Gastroesophageal sphincter (tissue), 3 donors: ENCODE results near the gene OR4D5.

Source experiments
- CTCF ChIP-seq, 4 experiments: fragments of 200-600 bp in 2 of 4; fragments of 450-650 bp in 2 of 4; sonication (generic) in 1 of 4; IDR thresholded peaks; one replicate each; pipeline ENCODE4 v1.5.1; 2017 to 2019; ENCODE audit warnings: antibody characterized with exemption in 4 of 4, mild to moderate bottlenecking in 2 of 4, moderate library complexity in 2 of 4
- EP300 ChIP-seq: sonication (generic); formaldehyde crosslinking; IDR thresholded peaks from one replicate; pipeline ENCODE4 v1.6.1; 2017; ENCODE audit warnings: antibody characterized with exemption, mild to moderate bottlenecking
- POLR2A ChIP-seq, 2 donors: fragments of 450-650 bp; IDR thresholded peaks; one replicate each; pipeline ENCODE4 v1.6.1; 2017; ENCODE audit warnings: antibody characterized with exemption in 2 of 2, mild to moderate bottlenecking in 2 of 2, moderate library complexity in 1 of 2

GRCh38 chr11:123904932-123905331 lies 34.5 kb upstream of the OR4D5 start:
- TF ChIP-seq CTCF (IDR thresholded peaks at IDR 0.05) (no peak), EP300 (no peak), POLR2A (IDR thresholded peaks at IDR 0.05) (no peak)
